H1 (cell line): ENCODE results near the gene SLITRK1. TPM values are rescaled to one million over a fixed set of nuclear protein-coding genes. Genes with fewer than 3 reads are reported as not detected.

Source experiments
- EZH2 ChIP-seq: fragments of 200-600 bp; sonication (generic); IDR thresholded peaks from 2 replicates; pipeline ENCODE4 v1.7.1; 2012; ENCODE audit warnings: low read depth, mild to moderate bottlenecking, moderate library complexity, low read length, inconsistent platforms; ENCODE audit not compliant: severe bottlenecking
- JUN ChIP-seq: IDR thresholded peaks from 2 replicates; pipeline ENCODE4 v1.6.1; 2011; ENCODE audit warnings: low read depth, mild to moderate bottlenecking, improper control_type of control experiment, low read length
- KDM4A ChIP-seq: IDR thresholded peaks from one replicate; pipeline ENCODE4 v1.7.1; 2012; ENCODE audit warnings: low read depth, mild to moderate bottlenecking, moderate library complexity, low read length, inconsistent platforms; ENCODE audit not compliant: severe bottlenecking
- SUZ12 ChIP-seq: fragments of 200-600 bp; sonication (generic); IDR thresholded peaks from 2 replicates; pipeline ENCODE4 v1.6.1; 2012; ENCODE audit warnings: mild to moderate bottlenecking, inconsistent platforms, low read length, moderate library complexity, mixed read lengths
- polyA plus RNA-seq, 7 experiments: library from polyadenylated mRNA; depleted of rRNA in 3 of 7; stranded (reverse) in 5 of 7; unstranded in 2 of 7; fragments of >200 nt in 5 of 7; fragments of 200-250 nt in 2 of 7; gene quantifications; 1 replicate in 5 of 7; 2 replicates in 1 of 7; 4 replicates in 1 of 7; pipeline versions ENCODE4 v1.2.1 to v1.2.3, GENCODE V29; 2011 to 2013; ENCODE audit warnings: missing spikeins in 2 of 7, mixed read lengths in 2 of 7
- total RNA-seq: library from RNA; stranded (reverse); fragmentation: NEBNext Ultra II Directional; extraction: Animal tissue kit (Norgen Biotek cat#: 25700); gene quantifications from 2 replicates; pipeline ENCODE4 v1.2.1, GENCODE V29; 2021
- TF ChIP-seq, protein P1 (sequence below): fragments of 300-600 bp; sonication (generic); IDR thresholded peaks from 2 replicates; pipeline ENCODE4 v1.7.1; 2012; ENCODE audit warnings: low read length, moderate library complexity, mild to moderate bottlenecking, inconsistent platforms; ENCODE audit not compliant: insufficient replicate concordance
- TF ChIP-seq, protein P2 (sequence below): IDR thresholded peaks from 2 replicates; pipeline ENCODE4 v1.6.1; 2012; ENCODE audit warnings: inconsistent platforms
- TF ChIP-seq, protein P3 (sequence below), 3 experiments: IDR thresholded peaks; 1 replicate in 2 of 3; 2 replicates in 1 of 3; pipeline versions ENCODE4 v1.5.1 to v1.6.1; 2011; ENCODE audit warnings: low read length in 3 of 3, mild to moderate bottlenecking in 3 of 3, inconsistent platforms in 2 of 3, low read depth in 1 of 3, moderate library complexity in 1 of 3; ENCODE audit not compliant: insufficient read depth in 1 of 3; ENCODE audit errors: control extremely low read depth in 1 of 3

Gene SLITRK1
- total and polyA plus RNA-seq, 2 of the 8 experiments (the other 6 are each of a cell fraction or from before 2014, with no cell fraction given): 3.4 to 4.2 TPM

DNA sequence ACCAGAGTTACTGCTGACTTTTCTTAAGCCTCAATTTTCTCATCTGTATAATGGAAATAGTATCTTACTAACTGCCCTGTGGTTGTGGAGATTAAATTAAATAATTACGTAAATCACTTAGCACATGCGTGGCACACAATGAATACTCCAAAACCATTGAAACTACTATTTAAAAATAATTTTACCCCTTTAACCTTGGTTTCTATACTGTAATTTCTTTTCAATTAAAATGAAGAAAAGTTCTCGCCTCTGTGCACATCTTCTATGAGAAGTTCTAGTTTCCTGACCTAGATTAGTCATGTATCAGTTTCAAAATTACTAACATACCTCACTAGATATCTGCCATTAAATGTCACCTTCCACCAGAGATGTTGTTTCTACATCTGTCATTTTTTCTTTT, 5.7 kb downstream of the SLITRK1 start (continued):
- TF ChIP-seq, protein P1, sequence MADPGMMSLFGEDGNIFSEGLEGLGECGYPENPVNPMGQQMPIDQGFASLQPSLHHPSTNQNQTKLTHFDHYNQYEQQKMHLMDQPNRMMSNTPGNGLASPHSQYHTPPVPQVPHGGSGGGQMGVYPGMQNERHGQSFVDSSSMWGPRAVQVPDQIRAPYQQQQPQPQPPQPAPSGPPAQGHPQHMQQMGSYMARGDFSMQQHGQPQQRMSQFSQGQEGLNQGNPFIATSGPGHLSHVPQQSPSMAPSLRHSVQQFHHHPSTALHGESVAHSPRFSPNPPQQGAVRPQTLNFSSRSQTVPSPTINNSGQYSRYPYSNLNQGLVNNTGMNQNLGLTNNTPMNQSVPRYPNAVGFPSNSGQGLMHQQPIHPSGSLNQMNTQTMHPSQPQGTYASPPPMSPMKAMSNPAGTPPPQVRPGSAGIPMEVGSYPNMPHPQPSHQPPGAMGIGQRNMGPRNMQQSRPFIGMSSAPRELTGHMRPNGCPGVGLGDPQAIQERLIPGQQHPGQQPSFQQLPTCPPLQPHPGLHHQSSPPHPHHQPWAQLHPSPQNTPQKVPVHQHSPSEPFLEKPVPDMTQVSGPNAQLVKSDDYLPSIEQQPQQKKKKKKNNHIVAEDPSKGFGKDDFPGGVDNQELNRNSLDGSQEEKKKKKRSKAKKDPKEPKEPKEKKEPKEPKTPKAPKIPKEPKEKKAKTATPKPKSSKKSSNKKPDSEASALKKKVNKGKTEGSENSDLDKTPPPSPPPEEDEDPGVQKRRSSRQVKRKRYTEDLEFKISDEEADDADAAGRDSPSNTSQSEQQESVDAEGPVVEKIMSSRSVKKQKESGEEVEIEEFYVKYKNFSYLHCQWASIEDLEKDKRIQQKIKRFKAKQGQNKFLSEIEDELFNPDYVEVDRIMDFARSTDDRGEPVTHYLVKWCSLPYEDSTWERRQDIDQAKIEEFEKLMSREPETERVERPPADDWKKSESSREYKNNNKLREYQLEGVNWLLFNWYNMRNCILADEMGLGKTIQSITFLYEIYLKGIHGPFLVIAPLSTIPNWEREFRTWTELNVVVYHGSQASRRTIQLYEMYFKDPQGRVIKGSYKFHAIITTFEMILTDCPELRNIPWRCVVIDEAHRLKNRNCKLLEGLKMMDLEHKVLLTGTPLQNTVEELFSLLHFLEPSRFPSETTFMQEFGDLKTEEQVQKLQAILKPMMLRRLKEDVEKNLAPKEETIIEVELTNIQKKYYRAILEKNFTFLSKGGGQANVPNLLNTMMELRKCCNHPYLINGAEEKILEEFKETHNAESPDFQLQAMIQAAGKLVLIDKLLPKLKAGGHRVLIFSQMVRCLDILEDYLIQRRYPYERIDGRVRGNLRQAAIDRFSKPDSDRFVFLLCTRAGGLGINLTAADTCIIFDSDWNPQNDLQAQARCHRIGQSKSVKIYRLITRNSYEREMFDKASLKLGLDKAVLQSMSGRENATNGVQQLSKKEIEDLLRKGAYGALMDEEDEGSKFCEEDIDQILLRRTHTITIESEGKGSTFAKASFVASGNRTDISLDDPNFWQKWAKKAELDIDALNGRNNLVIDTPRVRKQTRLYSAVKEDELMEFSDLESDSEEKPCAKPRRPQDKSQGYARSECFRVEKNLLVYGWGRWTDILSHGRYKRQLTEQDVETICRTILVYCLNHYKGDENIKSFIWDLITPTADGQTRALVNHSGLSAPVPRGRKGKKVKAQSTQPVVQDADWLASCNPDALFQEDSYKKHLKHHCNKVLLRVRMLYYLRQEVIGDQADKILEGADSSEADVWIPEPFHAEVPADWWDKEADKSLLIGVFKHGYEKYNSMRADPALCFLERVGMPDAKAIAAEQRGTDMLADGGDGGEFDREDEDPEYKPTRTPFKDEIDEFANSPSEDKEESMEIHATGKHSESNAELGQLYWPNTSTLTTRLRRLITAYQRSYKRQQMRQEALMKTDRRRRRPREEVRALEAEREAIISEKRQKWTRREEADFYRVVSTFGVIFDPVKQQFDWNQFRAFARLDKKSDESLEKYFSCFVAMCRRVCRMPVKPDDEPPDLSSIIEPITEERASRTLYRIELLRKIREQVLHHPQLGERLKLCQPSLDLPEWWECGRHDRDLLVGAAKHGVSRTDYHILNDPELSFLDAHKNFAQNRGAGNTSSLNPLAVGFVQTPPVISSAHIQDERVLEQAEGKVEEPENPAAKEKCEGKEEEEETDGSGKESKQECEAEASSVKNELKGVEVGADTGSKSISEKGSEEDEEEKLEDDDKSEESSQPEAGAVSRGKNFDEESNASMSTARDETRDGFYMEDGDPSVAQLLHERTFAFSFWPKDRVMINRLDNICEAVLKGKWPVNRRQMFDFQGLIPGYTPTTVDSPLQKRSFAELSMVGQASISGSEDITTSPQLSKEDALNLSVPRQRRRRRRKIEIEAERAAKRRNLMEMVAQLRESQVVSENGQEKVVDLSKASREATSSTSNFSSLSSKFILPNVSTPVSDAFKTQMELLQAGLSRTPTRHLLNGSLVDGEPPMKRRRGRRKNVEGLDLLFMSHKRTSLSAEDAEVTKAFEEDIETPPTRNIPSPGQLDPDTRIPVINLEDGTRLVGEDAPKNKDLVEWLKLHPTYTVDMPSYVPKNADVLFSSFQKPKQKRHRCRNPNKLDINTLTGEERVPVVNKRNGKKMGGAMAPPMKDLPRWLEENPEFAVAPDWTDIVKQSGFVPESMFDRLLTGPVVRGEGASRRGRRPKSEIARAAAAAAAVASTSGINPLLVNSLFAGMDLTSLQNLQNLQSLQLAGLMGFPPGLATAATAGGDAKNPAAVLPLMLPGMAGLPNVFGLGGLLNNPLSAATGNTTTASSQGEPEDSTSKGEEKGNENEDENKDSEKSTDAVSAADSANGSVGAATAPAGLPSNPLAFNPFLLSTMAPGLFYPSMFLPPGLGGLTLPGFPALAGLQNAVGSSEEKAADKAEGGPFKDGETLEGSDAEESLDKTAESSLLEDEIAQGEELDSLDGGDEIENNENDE: no peak
- no peak for TF ChIP-seq JUN
- no peak for TF ChIP-seq KDM4A
- no peak for TF ChIP-seq SUZ12
- TF ChIP-seq, protein P2, sequence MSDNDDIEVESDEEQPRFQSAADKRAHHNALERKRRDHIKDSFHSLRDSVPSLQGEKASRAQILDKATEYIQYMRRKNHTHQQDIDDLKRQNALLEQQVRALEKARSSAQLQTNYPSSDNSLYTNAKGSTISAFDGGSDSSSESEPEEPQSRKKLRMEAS: no peak
- no peak for TF ChIP-seq EZH2
- TF ChIP-seq, protein P3, sequence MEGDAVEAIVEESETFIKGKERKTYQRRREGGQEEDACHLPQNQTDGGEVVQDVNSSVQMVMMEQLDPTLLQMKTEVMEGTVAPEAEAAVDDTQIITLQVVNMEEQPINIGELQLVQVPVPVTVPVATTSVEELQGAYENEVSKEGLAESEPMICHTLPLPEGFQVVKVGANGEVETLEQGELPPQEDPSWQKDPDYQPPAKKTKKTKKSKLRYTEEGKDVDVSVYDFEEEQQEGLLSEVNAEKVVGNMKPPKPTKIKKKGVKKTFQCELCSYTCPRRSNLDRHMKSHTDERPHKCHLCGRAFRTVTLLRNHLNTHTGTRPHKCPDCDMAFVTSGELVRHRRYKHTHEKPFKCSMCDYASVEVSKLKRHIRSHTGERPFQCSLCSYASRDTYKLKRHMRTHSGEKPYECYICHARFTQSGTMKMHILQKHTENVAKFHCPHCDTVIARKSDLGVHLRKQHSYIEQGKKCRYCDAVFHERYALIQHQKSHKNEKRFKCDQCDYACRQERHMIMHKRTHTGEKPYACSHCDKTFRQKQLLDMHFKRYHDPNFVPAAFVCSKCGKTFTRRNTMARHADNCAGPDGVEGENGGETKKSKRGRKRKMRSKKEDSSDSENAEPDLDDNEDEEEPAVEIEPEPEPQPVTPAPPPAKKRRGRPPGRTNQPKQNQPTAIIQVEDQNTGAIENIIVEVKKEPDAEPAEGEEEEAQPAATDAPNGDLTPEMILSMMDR (IDR thresholded peaks at IDR 0.05; ENCODE audit: control extremely low read depth in 1 of 3, insufficient read depth in 1 of 3, low read depth in 1 of 3, low read length in 3 of 3): no peak
